CD4-positive, alpha-beta memory T cell (primary cell): ENCODE measurements around the gene UNK. TPM values are rescaled to one million over a fixed set of nuclear protein-coding genes. Genes with fewer than 3 reads are reported as not detected.

Source experiments
- CTCF ChIA-PET: fragments of 350-600 bp; sonication (Branson Sonifier 250); formaldehyde crosslinking; loops from one replicate; lab custom pipeline; 2021; ENCODE audit warnings: inconsistent platforms; ENCODE audit not compliant: partially characterized antibody; lab: Charles Lee
- POLR2A ChIA-PET: fragments of 350-600 bp; sonication (Branson Sonifier 250); formaldehyde crosslinking; loops from one replicate; lab custom pipeline; 2021; ENCODE audit not compliant: partially characterized antibody; lab: Charles Lee
- DNase-seq, 5 donors: peaks; one replicate each; pipeline versions ENCODE4 v3.0.0 to v3.0.0-alpha.2; 2020 to 2022; ENCODE audit warnings: mixed read lengths in 1 of 5
- H3K27ac ChIP-seq: one replicate; pipeline ENCODE4 v1.7.0; 2013; ENCODE audit warnings: low read depth, low read length
- H3K27me3 ChIP-seq: 2 replicates; pipeline ENCODE4 v1.7.0; 2013; ENCODE audit warnings: mild to moderate bottlenecking, low read length, moderate library complexity; ENCODE audit not compliant: insufficient read depth
- H3K36me3 ChIP-seq: 2 replicates; pipeline ENCODE4 v1.7.0; 2013; ENCODE audit warnings: mild to moderate bottlenecking, low read length, moderate library complexity; ENCODE audit not compliant: insufficient read depth
- H3K4me1 ChIP-seq: 2 replicates; pipeline ENCODE4 v1.7.0; 2013; ENCODE audit warnings: mild to moderate bottlenecking, low read length, moderate library complexity; ENCODE audit not compliant: insufficient read depth
- H3K4me3 ChIP-seq, 2 donors: one replicate each; pipeline ENCODE4 v1.7.0; 2013; ENCODE audit warnings: low read length in 2 of 2, mild to moderate bottlenecking in 1 of 2
- H3K9me3 ChIP-seq, 2 donors: one replicate each; pipeline ENCODE4 v1.7.0; 2013; ENCODE audit warnings: low read length in 2 of 2, control low read depth in 1 of 2; ENCODE audit not compliant: control insufficient read depth in 1 of 2
- H3K27ac Mint-ChIP-seq, 7 donors: one replicate each; pipeline ENCODE4 v1.8.0; 2020 to 2021; ENCODE audit warnings: mixed read lengths in 7 of 7, mild to moderate bottlenecking in 6 of 7, inconsistent platforms in 3 of 7, moderate library complexity in 3 of 7
- H3K27me3 Mint-ChIP-seq, 2 donors: one replicate each; pipeline ENCODE4 v1.8.0; 2020 to 2021; ENCODE audit warnings: mixed read lengths in 2 of 2
- H3K36me3 Mint-ChIP-seq, 2 donors: one replicate each; pipeline ENCODE4 v1.8.0; 2020 to 2021; ENCODE audit warnings: mixed read lengths in 2 of 2, inconsistent platforms in 1 of 2, mild to moderate bottlenecking in 1 of 2
- H3K4me1 Mint-ChIP-seq, 4 donors: one replicate each; pipeline ENCODE4 v1.8.0; 2020 to 2021; ENCODE audit warnings: mixed read lengths in 4 of 4, mild to moderate bottlenecking in 1 of 4
- H3K4me3 Mint-ChIP-seq, 8 donors: one replicate each; pipeline ENCODE4 v1.8.0; 2020 to 2021; ENCODE audit warnings: mixed read lengths in 8 of 8, mild to moderate bottlenecking in 7 of 8, moderate library complexity in 6 of 8, inconsistent platforms in 3 of 8
- H3K9me3 Mint-ChIP-seq, 8 donors: one replicate each; pipeline ENCODE4 v1.8.0; 2020 to 2021; ENCODE audit warnings: mixed read lengths in 8 of 8, mild to moderate bottlenecking in 5 of 8, inconsistent platforms in 3 of 8, moderate library complexity in 1 of 8
- intact Hi-C: fragments of 100-400 bp; cut with micrococcal nuclease; formaldehyde crosslinking; loops from one replicate; pipeline ENCODE4 v1.15.1; 2023
- polyA plus RNA-seq, 2 donors: library from polyadenylated mRNA; unstranded; fragments of 300-500 nt; fragmentation: Illumina TruSeq; gene quantifications; one replicate each; pipeline ENCODE4 v1.2.3, GENCODE V29; 2021
- total RNA-seq, 2 experiments: library from RNA; stranded (reverse); gene quantifications; one replicate each; pipeline ENCODE4 v1.2.3, GENCODE V29; 2021

Gene UNK
- total and polyA plus RNA-seq, 4 experiments from 2014 or later: 22.2 to 48.1 (median 34.4) TPM

GRCh38 chr17:75749545-75750389, 34.8 kb upstream of the UNK start:
- no peaks in the 10 kb centered on the region for H3K9me3 Mint-ChIP-seq
- no peaks in the 10 kb centered on the region for H3K36me3 Mint-ChIP-seq
- ChIA-PET CTCF (interaction anchor here (0.5 to 12.5 kb wide), 35 partner anchors 12 to 445 kb away, joined by 3 to 326 read pairs (median 4); partner anchors contain the start of genes GALK1, RECQL5, SAP30BP and SMIM5), POLR2A (interaction anchor here (0.8 to 1.9 kb wide), 9 partner anchors 15 to 120 kb away, joined by 3 to 6 read pairs (median 4); partner anchors contain the start of gene GALK1)
- peaks cover 10 to 30% (median 18%) of the 10 kb centered on the region in 4 donors for H3K4me1 Mint-ChIP-seq
- Histone ChIP-seq H3K9me3 (no peaks in the 10 kb centered on the region), H3K36me3 (no peaks in the 10 kb centered on the region), H3K27ac (no peak overlapping the region), H3K27me3 (no peaks in the 10 kb centered on the region), H3K4me3 (no peak overlapping the region), H3K4me1 (peaks cover 22% of the 10 kb centered on the region)
- H3K27ac Mint-ChIP-seq: peak overlapping the region in 3 of 7 donors; percentile 45 to 77 (median 65)
- DNase-seq: peak; percentile 77 to 83 (median 78)
- intact Hi-C loops: loop anchor here (1.0 to 5.0 kb wide), 3 partner anchors 116 to 323 kb away; partner anchors contain the start of gene SMIM5
- H3K4me3 Mint-ChIP-seq: peak overlapping the region in 4 of 8 donors; percentile 31 to 49 (median 34)
- peaks cover 0 to 3% of the 10 kb centered on the region in 2 donors for H3K27me3 Mint-ChIP-seq

GRCh38 chr17:75750661-75751423, 33.8 kb upstream of the UNK start:
- peaks cover 0 to 3% of the 10 kb centered on the region in 2 donors for H3K27me3 Mint-ChIP-seq
- H3K9me3 Mint-ChIP-seq: no peaks in the 10 kb centered on the region
- no peak for DNase-seq
- H3K4me3 Mint-ChIP-seq: no peak overlapping the region
- intact Hi-C loops: loop anchor here (1.0 to 5.0 kb wide), 3 partner anchors 118 to 325 kb away; partner anchors contain the start of gene SMIM5
- Histone ChIP-seq H3K27ac (no peak overlapping the region), H3K9me3 (no peaks in the 10 kb centered on the region), H3K4me3 (no peak overlapping the region), H3K36me3 (no peaks in the 10 kb centered on the region), H3K27me3 (no peaks in the 10 kb centered on the region), H3K4me1 (peaks cover 22% of the 10 kb centered on the region)
- no peak overlapping the region for H3K27ac Mint-ChIP-seq
- H3K4me1 Mint-ChIP-seq: peaks cover 11 to 33% (median 21%) of the 10 kb centered on the region in 4 donors
- no peaks in the 10 kb centered on the region for H3K36me3 Mint-ChIP-seq
- CTCF ChIA-PET: interaction anchor here (1.0 to 12.5 kb wide), 13 partner anchors 12 to 151 kb away, joined by 3 to 326 read pairs (median 6); partner anchors contain the start of genes GALK1, RECQL5, SAP30BP and SMIM5
- POLR2A ChIA-PET: interaction anchor here (0.8 to 1.8 kb wide), 4 partner anchors 14 to 93 kb away, joined by 3 to 5 read pairs (median 4); partner anchors contain the start of gene GALK1

- H3K4me1 ChIP-seq: peaks cover 22% of the 10 kb centered on the region
- intact Hi-C loops: loop anchor here (5.0 kb wide), 1 partner anchor 255 kb away; no protein-coding TSS in a partner anchor
- H3K36me3 Mint-ChIP-seq: no peaks in the 10 kb centered on the region
- peak overlapping the region in 1 of 8 donors; percentile 10 for H3K4me3 Mint-ChIP-seq
- no peaks in the 10 kb centered on the region for H3K9me3 ChIP-seq
- no peak overlapping the region for H3K27ac ChIP-seq
- ChIA-PET POLR2A (interaction anchor here (1.6 to 2.9 kb wide), 3 partner anchors 25 to 103 kb away, joined by 4 to 117 read pairs (median 19); partner anchors contain the start of gene WBP2), CTCF (interaction anchor here (1.5 to 12.5 kb wide), 9 partner anchors 11 to 152 kb away, joined by 3 to 326 read pairs (median 27); partner anchors contain the start of genes GALK1, RECQL5, SAP30BP and SMIM5)
- peaks cover 0 to 3% of the 10 kb centered on the region in 2 donors for H3K27me3 Mint-ChIP-seq
- no peak for DNase-seq
- H3K27ac Mint-ChIP-seq: peak overlapping the region in 1 of 7 donors; percentile 21
- peaks cover 11 to 33% (median 22%) of the 10 kb centered on the region in 4 donors for H3K4me1 Mint-ChIP-seq
- no peaks in the 10 kb centered on the region for H3K36me3 ChIP-seq
- no peaks in the 10 kb centered on the region for H3K9me3 Mint-ChIP-seq
- no peak overlapping the region for H3K4me3 ChIP-seq
- no peaks in the 10 kb centered on the region for H3K27me3 ChIP-seq
Measured at GRCh38 chr17:75751676-75752404, 32.8 kb upstream of the UNK start.

- H3K36me3 Mint-ChIP-seq: no peaks in the 10 kb centered on the region
- Histone ChIP-seq H3K27me3 (no peaks in the 10 kb centered on the region), H3K4me1 (peaks cover 22% of the 10 kb centered on the region), H3K36me3 (no peaks in the 10 kb centered on the region), H3K27ac (no peak overlapping the region), H3K9me3 (no peaks in the 10 kb centered on the region), H3K4me3 (no peak overlapping the region)
- no peaks in the 10 kb centered on the region for H3K9me3 Mint-ChIP-seq
- POLR2A ChIA-PET: interaction anchor here (2.4 to 2.9 kb wide), 3 partner anchors 13 to 102 kb away, joined by 19 to 117 read pairs (median 36); partner anchors contain the start of genes GALK1 and WBP2
- peaks cover 11 to 33% (median 22%) of the 10 kb centered on the region in 4 donors for H3K4me1 Mint-ChIP-seq
- peak overlapping the region in 1 of 7 donors; percentile 53 for H3K27ac Mint-ChIP-seq
- CTCF ChIA-PET: interaction anchor here (1.5 to 12.5 kb wide), 8 partner anchors 11 to 122 kb away, joined by 3 to 326 read pairs (median 24); partner anchors contain the start of genes GALK1, RECQL5, SAP30BP and SMIM5
- peak overlapping the region in 2 of 8 donors; percentile 20 to 64 for H3K4me3 Mint-ChIP-seq
- intact Hi-C loops: loop anchor here (5.0 kb wide), 1 partner anchor 255 kb away; no protein-coding TSS in a partner anchor
- no peak for DNase-seq
- H3K27me3 Mint-ChIP-seq: peaks cover 0 to 3% of the 10 kb centered on the region in 2 donors
Measured at GRCh38 chr17:75752405-75752709, 32.2 kb upstream of the UNK start.

- Mint-ChIP-seq H3K36me3 (no peaks in the 10 kb centered on the region), H3K27me3 (no peaks in the 10 kb centered on the region), H3K27ac (peak overlapping the region in 2 of 7 donors; percentile 36 to 60), H3K4me1 (peaks cover 8 to 28% (median 19%) of the 10 kb centered on the region in 4 donors), H3K4me3 (peak overlapping the region; percentile 58 to 80 (median 72)), H3K9me3 (no peaks in the 10 kb centered on the region)
- DNase-seq: peak in 1 of 5 donors; percentile 15
- ChIA-PET POLR2A (interaction anchor here (0.6 to 2.9 kb wide), 22 partner anchors 10 to 297 kb away, joined by 3 to 117 read pairs (median 5); partner anchors contain the start of genes GALK1, MRPL38, RECQL5 and SAP30BP), CTCF (interaction anchor here (0.6 to 12.5 kb wide), 47 partner anchors 8 to 326 kb away, joined by 3 to 326 read pairs (median 5); partner anchors contain the start of genes FBF1, GALK1, RECQL5 and SAP30BP)
- no peaks in the 10 kb centered on the region for H3K27me3 ChIP-seq
- intact Hi-C loops: loop anchor here (1.0 to 5.0 kb wide), 4 partner anchors 12 to 254 kb away; partner anchors contain the start of gene GALK1
- peak overlapping the region; percentile 11 for H3K27ac ChIP-seq
- no peaks in the 10 kb centered on the region for H3K36me3 ChIP-seq
- peak overlapping the region in 1 of 2 donors; percentile 38 for H3K4me3 ChIP-seq
- H3K4me1 ChIP-seq: peaks cover 22% of the 10 kb centered on the region
- no peaks in the 10 kb centered on the region for H3K9me3 ChIP-seq
Measured at GRCh38 chr17:75752802-75753513, 31.6 kb upstream of the UNK start.
